HFF-Myc (cell line): ENCODE measurements around the gene LDLRAD4.

Experiments used
- DNase-seq: peaks from one replicate; pipeline ENCODE4 v3.0.0-alpha.2; 2011; ENCODE audit warnings: low read depth; ENCODE audit errors: extremely low read depth
- H3K4me3 ChIP-seq: replicated peaks from 2 replicates; pipeline ENCODE4 v1.5.1; 2011; ENCODE audit warnings: low read depth, mild to moderate bottlenecking, control low read depth, low read length
- CTCF ChIP-seq: IDR thresholded peaks from 2 replicates; pipeline ENCODE4 v1.5.1; 2012; ENCODE audit warnings: mild to moderate bottlenecking, low read depth, low read length, control low read depth; ENCODE audit errors: missing control alignments

Gene LDLRAD4

GRCh38 chr18:13641551-13642439, 423.2 kb downstream of the LDLRAD4 start:
- no peak for DNase-seq
- TF ChIP-seq CTCF, result no peak
- H3K4me3 ChIP-seq, result no peak overlapping the region

- no peak overlapping the region for H3K4me3 ChIP-seq
- no peak for DNase-seq
- no peak for TF ChIP-seq CTCF
Measured at GRCh38 chr18:13642440-13642827, 423.9 kb downstream of the LDLRAD4 start.

- DNase-seq, result no peak
- TF ChIP-seq CTCF, result no peak
- no peak overlapping the region for H3K4me3 ChIP-seq
Measured at GRCh38 chr18:13643261-13643751, 424.7 kb downstream of the LDLRAD4 start.

- no peak for DNase-seq
- TF ChIP-seq CTCF, result no peak
- no peak overlapping the region for H3K4me3 ChIP-seq
Measured at GRCh38 chr18:13645093-13645492, 426.5 kb downstream of the LDLRAD4 start.

GRCh38 chr18:13646633-13647032, 428.1 kb downstream of the LDLRAD4 start:
- no peak overlapping the region for H3K4me3 ChIP-seq
- TF ChIP-seq CTCF, result no peak
- DNase-seq, result no peak

GRCh38 chr18:13647761-13648160, 429.2 kb downstream of the LDLRAD4 start:
- TF ChIP-seq CTCF, result no peak
- no peak for DNase-seq
- H3K4me3 ChIP-seq, result no peak overlapping the region
